Liver (tissue), 3 donors: ENCODE data around the gene ADGRV1.

Experiments used
- ATF3 ChIP-seq: IDR thresholded peaks from 2 replicates; pipeline ENCODE4 v1.6.1; 2016; ENCODE audit warnings: antibody characterized with exemption
- CTCF ChIP-seq: fragments of 150-350 bp; IDR thresholded peaks from 2 replicates; pipeline ENCODE4 v1.5.1; 2017; ENCODE audit warnings: improper control_type of control experiment, low read depth, low read length; ENCODE audit not compliant: missing input control
- GABPA ChIP-seq, 2 donors: IDR thresholded peaks in 1 of 2; conservative IDR thresholded peaks in 1 of 2; 2 replicates each; pipeline ENCODE4 v1.6.1; 2016; ENCODE audit warnings: antibody characterized with exemption in 2 of 2, mild to moderate bottlenecking in 1 of 2, moderate library complexity in 1 of 2
- JUND ChIP-seq, 2 donors: IDR thresholded peaks; 2 replicates each; pipeline ENCODE4 v1.6.1; 2016; ENCODE audit warnings: antibody characterized with exemption in 2 of 2
- MAX ChIP-seq: IDR thresholded peaks from 2 replicates; pipeline ENCODE4 v1.6.1; 2016; ENCODE audit warnings: antibody characterized with exemption
- NR2F2 ChIP-seq: IDR thresholded peaks from 2 replicates; pipeline ENCODE4 v1.6.1; 2016; ENCODE audit warnings: antibody characterized with exemption
- RAD21 ChIP-seq, 2 donors: IDR thresholded peaks; 2 replicates each; pipeline ENCODE4 v1.6.1; 2016; ENCODE audit warnings: antibody characterized with exemption in 2 of 2, mild to moderate bottlenecking in 2 of 2
- REST ChIP-seq: IDR thresholded peaks from 2 replicates; pipeline ENCODE4 v1.6.1; 2016; ENCODE audit warnings: antibody characterized with exemption, mild to moderate bottlenecking
- TAF1 ChIP-seq: conservative IDR thresholded peaks from 2 replicates; pipeline ENCODE4 v1.6.1; 2016; ENCODE audit warnings: antibody characterized with exemption, mild to moderate bottlenecking
- donor health status: healthy.
- donor health status: healthy.

GRCh38 chr5:91190314-91190690 lies 631.7 kb downstream of the ADGRV1 start:
- TF ChIP-seq NR2F2: no peak
- no peak for TF ChIP-seq CTCF
- no peak for TF ChIP-seq REST
- TF ChIP-seq GABPA (IDR thresholded peaks at IDR 0.05 in 1 of 2, conservative IDR thresholded peaks at IDR 0.05 in 1 of 2): no peak
- TF ChIP-seq MAX: no peak
- no peak for TF ChIP-seq JUND (IDR thresholded peaks at IDR 0.05)
- TF ChIP-seq ATF3: no peak
- TF ChIP-seq TAF1: no peak
- no peak for TF ChIP-seq RAD21 (IDR thresholded peaks at IDR 0.05)
